ENCODE data around the gene POLR1A.

GRCh38 chr2:85995648-85996529 lies 109.8 kb downstream of the POLR1A start:
- TF ChIP-seq, protein P1, sequence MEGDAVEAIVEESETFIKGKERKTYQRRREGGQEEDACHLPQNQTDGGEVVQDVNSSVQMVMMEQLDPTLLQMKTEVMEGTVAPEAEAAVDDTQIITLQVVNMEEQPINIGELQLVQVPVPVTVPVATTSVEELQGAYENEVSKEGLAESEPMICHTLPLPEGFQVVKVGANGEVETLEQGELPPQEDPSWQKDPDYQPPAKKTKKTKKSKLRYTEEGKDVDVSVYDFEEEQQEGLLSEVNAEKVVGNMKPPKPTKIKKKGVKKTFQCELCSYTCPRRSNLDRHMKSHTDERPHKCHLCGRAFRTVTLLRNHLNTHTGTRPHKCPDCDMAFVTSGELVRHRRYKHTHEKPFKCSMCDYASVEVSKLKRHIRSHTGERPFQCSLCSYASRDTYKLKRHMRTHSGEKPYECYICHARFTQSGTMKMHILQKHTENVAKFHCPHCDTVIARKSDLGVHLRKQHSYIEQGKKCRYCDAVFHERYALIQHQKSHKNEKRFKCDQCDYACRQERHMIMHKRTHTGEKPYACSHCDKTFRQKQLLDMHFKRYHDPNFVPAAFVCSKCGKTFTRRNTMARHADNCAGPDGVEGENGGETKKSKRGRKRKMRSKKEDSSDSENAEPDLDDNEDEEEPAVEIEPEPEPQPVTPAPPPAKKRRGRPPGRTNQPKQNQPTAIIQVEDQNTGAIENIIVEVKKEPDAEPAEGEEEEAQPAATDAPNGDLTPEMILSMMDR (IDR thresholded peaks at IDR 0.05): no peak
- no peak for TF ChIP-seq POLR2A (IDR thresholded peaks at IDR 0.05)
